T1000 (cell line): ENCODE data around the gene CDKN2B.
"Not testable (repeated sequence)": the region's sequence is repeated elsewhere in the genome, so short reads cannot be mapped to it uniquely, and the experiment has no call there.

Source experiments
- DNase-seq: peaks from one replicate; lab custom pipeline; 2025; ENCODE audit warnings: mixed read lengths; lab: John Stamatoyannopoulos, UW

The CDKN2B gene

GRCh38 chr9:21969011-21969940 lies 39.8 kb downstream of the CDKN2B start:
- no peak for DNase-seq

GRCh38 chr9:21968331-21969010 lies 40.6 kb downstream of the CDKN2B start:
- no peak for DNase-seq

- no peak for DNase-seq
Observed at GRCh38 chr9:21967702-21968101, 41.4 kb downstream of the CDKN2B start.

GRCh38 chr9:21967169-21967568 lies 41.9 kb downstream of the CDKN2B start:
- DNase-seq, result no peak

- DNase-seq, result no peak
Observed at GRCh38 chr9:21966140-21966851, 42.8 kb downstream of the CDKN2B start.

- no peak for DNase-seq
Observed at GRCh38 chr9:21965401-21965951, 43.6 kb downstream of the CDKN2B start.

- no peak for DNase-seq
Observed at GRCh38 chr9:21964925-21965385, 44.1 kb downstream of the CDKN2B start.

- no peak for DNase-seq
Observed at GRCh38 chr9:21961569-21961968, 47.5 kb downstream of the CDKN2B start.

GRCh38 chr9:21959268-21959667 lies 49.8 kb downstream of the CDKN2B start:
- DNase-seq, result not testable (repeated sequence)

GRCh38 chr9:21958833-21959232 lies 50.3 kb downstream of the CDKN2B start:
- DNase-seq, result no peak
